ENCODE results near the gene MYL5.

Gene MYL5

DNA sequence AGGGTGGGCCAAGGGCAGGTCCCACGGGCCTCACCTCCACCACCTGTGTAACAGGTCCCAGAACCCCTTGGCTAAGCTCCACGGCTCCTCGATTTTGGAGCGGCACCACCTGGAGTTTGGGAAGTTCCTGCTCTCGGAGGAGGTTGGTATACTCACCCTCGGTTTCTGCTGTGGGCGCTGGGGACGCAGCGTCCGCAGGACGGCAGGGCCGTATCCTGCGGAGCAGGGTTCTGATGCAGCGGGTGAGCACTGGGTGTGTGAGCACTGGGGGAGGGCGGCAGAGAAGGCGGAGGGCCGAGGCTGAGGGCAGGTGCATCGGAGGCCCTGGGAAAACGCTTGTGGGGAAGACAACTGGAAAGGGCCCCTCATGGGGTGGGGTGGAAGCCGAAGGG, 11.3 kb upstream of the MYL5 start:
- ATAC-seq = no peak
- TF ChIP-seq, protein P1, sequence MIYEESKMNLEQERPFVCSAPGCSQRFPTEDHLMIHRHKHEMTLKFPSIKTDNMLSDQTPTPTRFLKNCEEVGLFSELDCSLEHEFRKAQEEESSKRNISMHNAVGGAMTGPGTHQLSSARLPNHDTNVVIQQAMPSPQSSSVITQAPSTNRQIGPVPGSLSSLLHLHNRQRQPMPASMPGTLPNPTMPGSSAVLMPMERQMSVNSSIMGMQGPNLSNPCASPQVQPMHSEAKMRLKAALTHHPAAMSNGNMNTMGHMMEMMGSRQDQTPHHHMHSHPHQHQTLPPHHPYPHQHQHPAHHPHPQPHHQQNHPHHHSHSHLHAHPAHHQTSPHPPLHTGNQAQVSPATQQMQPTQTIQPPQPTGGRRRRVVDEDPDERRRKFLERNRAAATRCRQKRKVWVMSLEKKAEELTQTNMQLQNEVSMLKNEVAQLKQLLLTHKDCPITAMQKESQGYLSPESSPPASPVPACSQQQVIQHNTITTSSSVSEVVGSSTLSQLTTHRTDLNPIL (CRISPR knock-in tag; IDR thresholded peaks at IDR 0.05; ENCODE audit: low read depth) = no peak
- TF ChIP-seq ZFP3 (CRISPR knock-in tag; IDR thresholded peaks at IDR 0.05) (no peak), TCF4 (CRISPR knock-in tag; IDR thresholded peaks at IDR 0.05; ENCODE audit: borderline replicate concordance) (no peak), TOX (CRISPR knock-in tag; IDR thresholded peaks at IDR 0.05; ENCODE audit: borderline replicate concordance) (no peak), ZC3H10 (CRISPR knock-in tag; IDR thresholded peaks at IDR 0.05) (no peak), PPARA (CRISPR knock-in tag; IDR thresholded peaks at IDR 0.05; ENCODE audit: borderline replicate concordance) (no peak), ZNF565 (CRISPR knock-in tag; conservative IDR thresholded peaks at IDR 0.05; ENCODE audit: low read depth) (no peak)

DNA sequence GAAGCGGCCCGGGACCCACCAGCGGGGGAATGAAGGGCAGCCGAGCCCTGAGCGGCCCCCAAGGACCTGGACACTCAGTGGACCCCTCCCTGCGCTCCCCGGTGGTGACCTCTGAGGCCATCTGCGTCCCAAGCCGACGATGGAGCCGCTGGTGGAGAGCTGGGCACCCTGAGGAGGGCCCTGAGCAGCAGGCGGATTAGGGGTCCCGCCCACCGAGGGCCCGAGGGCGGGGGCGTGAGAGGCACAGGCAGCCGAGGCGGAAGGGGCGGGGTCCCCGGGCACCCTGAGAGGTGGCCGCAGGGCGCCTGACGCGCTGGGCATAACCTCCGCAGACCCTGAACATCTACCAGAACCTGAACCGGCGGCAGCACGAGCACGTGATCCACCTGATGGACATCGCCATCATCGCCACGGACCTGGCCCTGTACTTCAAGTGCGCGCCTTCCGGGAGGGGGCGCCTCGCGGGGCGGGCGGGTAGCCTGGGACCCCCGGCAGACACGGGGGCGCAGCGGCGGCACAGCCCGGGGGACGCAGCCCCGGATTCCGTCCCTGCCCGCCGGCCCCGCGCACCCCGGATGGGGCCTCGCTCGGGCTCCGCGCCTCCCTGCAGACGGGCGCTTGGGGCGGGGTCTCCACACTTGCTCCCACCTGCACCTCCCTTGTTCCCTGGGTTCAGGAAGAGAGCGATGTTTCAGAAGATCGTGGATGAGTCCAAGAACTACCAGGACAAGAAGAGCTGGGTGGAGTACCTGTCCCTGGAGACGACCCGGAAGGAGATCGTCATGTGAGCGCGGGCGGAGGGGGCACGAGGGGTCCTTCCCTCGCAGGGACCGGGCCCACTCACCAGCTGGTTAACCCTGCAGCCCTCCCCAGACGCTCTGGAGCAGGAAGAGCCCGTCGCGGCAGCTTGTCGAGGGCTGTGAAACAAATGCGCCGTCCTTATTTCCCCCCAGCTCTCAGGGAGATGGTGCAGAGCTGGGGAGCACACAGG, 10.6 kb upstream of the MYL5 start:
- ATAC-seq = peak; percentile 61
- TF ChIP-seq, protein P2, sequence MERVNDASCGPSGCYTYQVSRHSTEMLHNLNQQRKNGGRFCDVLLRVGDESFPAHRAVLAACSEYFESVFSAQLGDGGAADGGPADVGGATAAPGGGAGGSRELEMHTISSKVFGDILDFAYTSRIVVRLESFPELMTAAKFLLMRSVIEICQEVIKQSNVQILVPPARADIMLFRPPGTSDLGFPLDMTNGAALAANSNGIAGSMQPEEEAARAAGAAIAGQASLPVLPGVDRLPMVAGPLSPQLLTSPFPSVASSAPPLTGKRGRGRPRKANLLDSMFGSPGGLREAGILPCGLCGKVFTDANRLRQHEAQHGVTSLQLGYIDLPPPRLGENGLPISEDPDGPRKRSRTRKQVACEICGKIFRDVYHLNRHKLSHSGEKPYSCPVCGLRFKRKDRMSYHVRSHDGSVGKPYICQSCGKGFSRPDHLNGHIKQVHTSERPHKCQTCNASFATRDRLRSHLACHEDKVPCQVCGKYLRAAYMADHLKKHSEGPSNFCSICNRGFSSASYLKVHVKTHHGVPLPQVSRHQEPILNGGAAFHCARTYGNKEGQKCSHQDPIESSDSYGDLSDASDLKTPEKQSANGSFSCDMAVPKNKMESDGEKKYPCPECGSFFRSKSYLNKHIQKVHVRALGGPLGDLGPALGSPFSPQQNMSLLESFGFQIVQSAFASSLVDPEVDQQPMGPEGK (CRISPR knock-in tag; IDR thresholded peaks at IDR 0.05; ENCODE audit: borderline replicate concordance) = no peak
- peak; percentile 77 for TF ChIP-seq ZNF70 (CRISPR knock-in tag; IDR thresholded peaks at IDR 0.05)

DNA sequence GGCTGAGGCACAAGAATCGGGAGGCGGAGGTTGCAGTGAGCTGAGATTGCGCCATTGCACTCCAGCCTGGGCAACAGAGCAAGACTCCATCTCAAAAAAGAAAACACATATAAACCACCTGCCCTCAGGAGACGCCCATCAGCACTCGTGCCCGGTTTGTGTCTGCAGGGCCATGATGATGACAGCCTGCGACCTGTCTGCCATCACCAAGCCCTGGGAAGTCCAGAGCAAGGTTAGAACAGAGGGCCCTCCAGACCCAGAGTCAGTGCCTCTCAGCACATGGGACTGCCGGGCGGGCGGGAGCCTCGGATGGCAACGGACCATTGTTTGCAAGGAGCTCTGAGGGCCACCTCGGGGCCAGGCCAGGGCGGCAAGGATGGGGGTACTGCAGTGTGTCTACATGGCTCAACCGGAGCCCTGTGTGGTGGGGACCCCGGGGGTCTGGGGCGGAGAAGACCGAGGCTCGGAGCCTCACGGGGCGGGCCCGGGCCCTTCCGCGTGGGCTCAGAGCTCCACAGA, 9.6 kb upstream of the MYL5 start:
- TF ChIP-seq ZC3H10 (CRISPR knock-in tag; IDR thresholded peaks at IDR 0.05) (no peak), OSR1 (CRISPR knock-in tag; IDR thresholded peaks at IDR 0.05) (no peak), ZNF565 (CRISPR knock-in tag; conservative IDR thresholded peaks at IDR 0.05; ENCODE audit: low read depth) (no peak), ZNF8 (CRISPR knock-in tag; IDR thresholded peaks at IDR 0.05) (no peak), BACH2 (CRISPR knock-in tag; IDR thresholded peaks at IDR 0.05; ENCODE audit: borderline replicate concordance) (no peak), ARNTL (CRISPR knock-in tag; IDR thresholded peaks at IDR 0.05; ENCODE audit: borderline replicate concordance, low read depth) (no peak), ESRRG (CRISPR knock-in tag; IDR thresholded peaks at IDR 0.05) (no peak), ISL1 (CRISPR knock-in tag; IDR thresholded peaks at IDR 0.05) (no peak), TCF4 (CRISPR knock-in tag; IDR thresholded peaks at IDR 0.05; ENCODE audit: borderline replicate concordance) (no peak)
- TF ChIP-seq, protein P3, sequence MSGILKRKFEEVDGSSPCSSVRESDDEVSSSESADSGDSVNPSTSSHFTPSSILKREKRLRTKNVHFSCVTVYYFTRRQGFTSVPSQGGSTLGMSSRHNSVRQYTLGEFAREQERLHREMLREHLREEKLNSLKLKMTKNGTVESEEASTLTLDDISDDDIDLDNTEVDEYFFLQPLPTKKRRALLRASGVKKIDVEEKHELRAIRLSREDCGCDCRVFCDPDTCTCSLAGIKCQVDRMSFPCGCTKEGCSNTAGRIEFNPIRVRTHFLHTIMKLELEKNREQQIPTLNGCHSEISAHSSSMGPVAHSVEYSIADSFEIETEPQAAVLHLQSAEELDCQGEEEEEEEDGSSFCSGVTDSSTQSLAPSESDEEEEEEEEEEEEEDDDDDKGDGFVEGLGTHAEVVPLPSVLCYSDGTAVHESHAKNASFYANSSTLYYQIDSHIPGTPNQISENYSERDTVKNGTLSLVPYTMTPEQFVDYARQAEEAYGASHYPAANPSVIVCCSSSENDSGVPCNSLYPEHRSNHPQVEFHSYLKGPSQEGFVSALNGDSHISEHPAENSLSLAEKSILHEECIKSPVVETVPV (CRISPR knock-in tag; IDR thresholded peaks at IDR 0.05) = no peak
- no peak for ATAC-seq

DNA sequence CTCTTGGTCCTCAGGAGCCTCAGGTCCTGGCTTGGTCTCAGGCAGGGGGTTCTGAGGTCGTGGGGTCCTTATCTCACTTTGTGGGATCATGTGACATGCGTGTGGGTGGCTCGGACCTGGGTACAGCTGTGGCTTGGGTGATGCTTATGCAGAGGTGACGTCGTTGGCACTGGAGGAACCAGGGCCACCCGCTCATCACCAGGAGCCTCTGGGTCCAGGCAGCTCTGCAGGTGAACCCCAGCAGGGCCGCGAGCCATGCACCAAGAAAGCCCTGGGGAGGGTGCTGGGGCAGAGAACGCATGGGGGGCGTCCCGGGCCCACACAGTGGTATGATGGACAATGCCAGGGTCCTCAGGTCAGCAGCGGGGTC, 9.0 kb upstream of the MYL5 start:
- TF ChIP-seq ISL1 (CRISPR knock-in tag; IDR thresholded peaks at IDR 0.05) (no peak), GLIS3 (CRISPR knock-in tag; IDR thresholded peaks at IDR 0.05) (no peak), ZNF8 (CRISPR knock-in tag; IDR thresholded peaks at IDR 0.05) (no peak), ZNF565 (CRISPR knock-in tag; conservative IDR thresholded peaks at IDR 0.05; ENCODE audit: low read depth) (no peak), TOX (CRISPR knock-in tag; IDR thresholded peaks at IDR 0.05; ENCODE audit: borderline replicate concordance) (no peak)
- TF ChIP-seq, protein P2 (CRISPR knock-in tag; IDR thresholded peaks at IDR 0.05; ENCODE audit: borderline replicate concordance) = no peak
- no peak for ATAC-seq
